HEK293T (cell line): Measurements from ENCODE around the gene NTN1.

ENCODE experiments used
- CTCF ChIA-PET: fragments of 350-600 bp; formaldehyde crosslinking; extraction: SDS; loops from one replicate; lab custom pipeline; 2021; ENCODE audit warnings: antibody characterized with exemption, inconsistent platforms; lab: Yijun Ruan, JAX
- POLR2A ChIA-PET: fragments of 350-600 bp; formaldehyde crosslinking; extraction: SDS; loops from one replicate; lab custom pipeline; 2020; ENCODE audit warnings: antibody characterized with exemption, inconsistent platforms; lab: Yijun Ruan, JAX
- DNase-seq: peaks from one replicate; pipeline ENCODE4 v3.0.0; 2012; ENCODE audit warnings: mixed read lengths; ENCODE audit errors: extremely low spot score
- ARNT ChIP-seq: fragments of 450-650 bp; IDR thresholded peaks from 2 replicates; pipeline ENCODE4 v1.6.1; 2017; ENCODE audit warnings: mild to moderate bottlenecking
- BHLHE40 ChIP-seq: fragments of 450-650 bp; IDR thresholded peaks from 2 replicates; pipeline ENCODE4 v1.6.1; 2016; ENCODE audit warnings: mild to moderate bottlenecking, moderate library complexity, borderline replicate concordance
- CTBP1 ChIP-seq: fragments of 450-650 bp; IDR thresholded peaks from 2 replicates; pipeline ENCODE4 v1.6.1; 2016; ENCODE audit warnings: borderline replicate concordance
- ELF4 ChIP-seq: fragments of 450-650 bp; IDR thresholded peaks from 2 replicates; pipeline ENCODE4 v1.6.1; 2017; ENCODE audit warnings: antibody characterized with exemption
- FOXA1 ChIP-seq: fragments of 450-650 bp; IDR thresholded peaks from 2 replicates; pipeline ENCODE4 v1.6.1; 2016; ENCODE audit warnings: mild to moderate bottlenecking
- FOXK2 ChIP-seq: fragments of 450-650 bp; IDR thresholded peaks from 2 replicates; pipeline ENCODE4 v1.6.1; 2016; ENCODE audit warnings: mild to moderate bottlenecking
- FOXM1 ChIP-seq: fragments of 450-650 bp; IDR thresholded peaks from 2 replicates; pipeline ENCODE4 v1.6.1; 2017; ENCODE audit warnings: mild to moderate bottlenecking, borderline replicate concordance
- HDGF ChIP-seq: fragments of 450-650 bp; IDR thresholded peaks from 2 replicates; pipeline ENCODE4 v1.6.1; 2017; ENCODE audit warnings: antibody characterized with exemption, borderline replicate concordance
- L3MBTL2 ChIP-seq: fragments of 450-650 bp; conservative IDR thresholded peaks from 2 replicates; pipeline ENCODE4 v1.6.1; 2016; ENCODE audit warnings: mild to moderate bottlenecking
- LEF1 ChIP-seq: fragments of 450-650 bp; IDR thresholded peaks from 2 replicates; pipeline ENCODE4 v1.6.1; 2017; ENCODE audit warnings: mild to moderate bottlenecking, borderline replicate concordance
- NFRKB ChIP-seq: fragments of 450-650 bp; IDR thresholded peaks from 2 replicates; pipeline ENCODE4 v1.6.1; 2016; ENCODE audit warnings: mild to moderate bottlenecking, moderate library complexity
- PKNOX1 ChIP-seq: fragments of 450-650 bp; IDR thresholded peaks from 2 replicates; pipeline ENCODE4 v1.6.1; 2016
- SP1 ChIP-seq: fragments of 450-650 bp; IDR thresholded peaks from 2 replicates; pipeline ENCODE4 v1.6.1; 2017
- SUZ12 ChIP-seq: fragments of 450-650 bp; IDR thresholded peaks from 2 replicates; pipeline ENCODE4 v1.6.1; 2016; ENCODE audit warnings: mild to moderate bottlenecking
- TARDBP ChIP-seq: fragments of 450-650 bp; IDR thresholded peaks from 2 replicates; pipeline ENCODE4 v1.6.1; 2016
- ZNF384 ChIP-seq: fragments of 450-650 bp; IDR thresholded peaks from 2 replicates; pipeline ENCODE4 v1.6.1; 2016

NTN1 gene

GRCh38 chr17:9179602-9180001, 158.3 kb downstream of the NTN1 start:
- POLR2A ChIA-PET, result no interaction called here
- CTCF ChIA-PET, result no interaction called here
- TF ChIP-seq HDGF, result no peak
- TF ChIP-seq PKNOX1, result no peak
- TF ChIP-seq FOXM1, result no peak
- TF ChIP-seq LEF1, result no peak
- no peak for TF ChIP-seq FOXK2
- no peak for TF ChIP-seq BHLHE40
- TF ChIP-seq SUZ12, result no peak
- no peak for TF ChIP-seq CTBP1
- TF ChIP-seq ARNT, result no peak
- no peak for TF ChIP-seq TARDBP
- TF ChIP-seq SP1, result no peak
- TF ChIP-seq FOXA1, result no peak
- no peak for TF ChIP-seq ZNF384
- no peak for TF ChIP-seq ELF4
- TF ChIP-seq NFRKB, result no peak
- TF ChIP-seq L3MBTL2, result no peak
- no peak for DNase-seq

DNA sequence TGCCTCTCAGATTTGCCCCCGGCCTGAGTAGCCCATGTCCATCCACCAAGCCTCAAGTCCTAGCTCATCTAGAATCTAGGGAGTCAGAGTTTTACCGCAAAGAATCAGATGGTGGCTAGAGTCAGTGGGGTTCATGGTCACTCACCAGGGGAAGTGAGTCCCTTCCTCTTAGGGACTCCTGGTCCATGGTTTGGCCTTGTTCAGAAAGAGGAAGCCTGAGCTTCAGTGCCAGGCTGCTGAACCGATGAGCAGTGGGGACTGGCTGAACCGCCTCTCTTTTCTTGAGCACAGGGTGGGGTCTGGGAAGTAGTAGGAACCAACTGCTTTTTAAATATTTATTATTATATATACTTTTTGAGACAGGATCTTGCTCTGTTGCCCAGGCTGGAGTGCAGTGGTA, 160.3 kb downstream of the NTN1 start:
- POLR2A ChIA-PET, result no interaction called here
- CTCF ChIA-PET, result no interaction called here
- TF ChIP-seq ELF4, result no peak
- TF ChIP-seq SP1, result no peak
- TF ChIP-seq CTBP1, result no peak
- TF ChIP-seq L3MBTL2, result no peak
- no peak for TF ChIP-seq ARNT
- TF ChIP-seq FOXM1, result no peak
- TF ChIP-seq SUZ12, result no peak
- no peak for TF ChIP-seq ZNF384
- no peak for TF ChIP-seq FOXA1
- no peak for TF ChIP-seq BHLHE40
- TF ChIP-seq TARDBP, result no peak
- TF ChIP-seq FOXK2, result no peak
- DNase-seq, result no peak

DNA sequence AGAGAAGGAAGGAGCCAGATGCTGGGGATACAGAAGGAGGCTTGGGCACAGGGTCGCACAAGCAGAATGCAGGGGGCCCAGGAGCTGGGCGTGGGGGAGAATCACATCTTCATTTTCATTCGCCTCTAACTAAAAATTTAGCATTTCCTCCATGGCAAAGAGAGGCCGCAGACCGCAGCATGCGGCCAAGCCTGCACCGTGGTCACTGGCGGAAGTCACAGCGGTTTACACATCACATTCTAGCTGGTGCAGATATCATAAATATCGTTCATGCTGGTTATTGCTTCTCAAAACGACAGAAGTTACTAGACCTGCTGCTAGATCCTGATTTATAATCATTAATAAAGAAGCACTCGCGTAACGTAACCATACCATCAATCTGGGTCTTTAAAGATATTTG, 162.0 kb downstream of the NTN1 start:
- no peak for TF ChIP-seq ELF4
- TF ChIP-seq FOXM1, result no peak
- no peak for TF ChIP-seq FOXA1
- no peak for TF ChIP-seq ARNT
- no peak for TF ChIP-seq HDGF
- no peak for TF ChIP-seq LEF1
- no peak for TF ChIP-seq TARDBP
- no peak for TF ChIP-seq SP1
- TF ChIP-seq BHLHE40, result no peak
- TF ChIP-seq CTBP1, result no peak
- TF ChIP-seq ZNF384, result no peak
- CTCF ChIA-PET, result no interaction called here
- POLR2A ChIA-PET, result no interaction called here
- no peak for DNase-seq

GRCh38 chr17:9185142-9185541, 163.8 kb downstream of the NTN1 start:
- TF ChIP-seq L3MBTL2, result no peak
- no peak for TF ChIP-seq BHLHE40
- no peak for TF ChIP-seq ELF4
- TF ChIP-seq PKNOX1, result no peak
- no peak for TF ChIP-seq FOXM1
- TF ChIP-seq TARDBP, result no peak
- TF ChIP-seq SUZ12, result no peak
- no peak for TF ChIP-seq LEF1
- TF ChIP-seq FOXK2, result no peak
- no peak for TF ChIP-seq CTBP1
- no peak for TF ChIP-seq ZNF384
- no peak for TF ChIP-seq NFRKB
- no peak for TF ChIP-seq HDGF
- no peak for TF ChIP-seq ARNT
- no peak for TF ChIP-seq FOXA1
- TF ChIP-seq SP1, result no peak
- DNase-seq, result no peak
- ChIA-PET POLR2A (no interaction called here), CTCF (interaction anchor here (0.5 kb wide), 1 partner anchor 26 kb away, joined by 4 read pairs; no protein-coding TSS in a partner anchor)

- CTCF ChIA-PET, result no interaction called here
- TF ChIP-seq ZNF384 (no peak), FOXK2 (no peak), ARNT (no peak), HDGF (no peak), BHLHE40 (no peak), CTBP1 (no peak), NFRKB (no peak), PKNOX1 (no peak), ELF4 (no peak), FOXM1 (no peak), L3MBTL2 (no peak), FOXA1 (no peak), TARDBP (no peak), LEF1 (no peak), SP1 (no peak), SUZ12 (no peak)
- no peak for DNase-seq
- POLR2A ChIA-PET, result no interaction called here
Observed at GRCh38 chr17:9185688-9186284, 164.5 kb downstream of the NTN1 start.

DNA sequence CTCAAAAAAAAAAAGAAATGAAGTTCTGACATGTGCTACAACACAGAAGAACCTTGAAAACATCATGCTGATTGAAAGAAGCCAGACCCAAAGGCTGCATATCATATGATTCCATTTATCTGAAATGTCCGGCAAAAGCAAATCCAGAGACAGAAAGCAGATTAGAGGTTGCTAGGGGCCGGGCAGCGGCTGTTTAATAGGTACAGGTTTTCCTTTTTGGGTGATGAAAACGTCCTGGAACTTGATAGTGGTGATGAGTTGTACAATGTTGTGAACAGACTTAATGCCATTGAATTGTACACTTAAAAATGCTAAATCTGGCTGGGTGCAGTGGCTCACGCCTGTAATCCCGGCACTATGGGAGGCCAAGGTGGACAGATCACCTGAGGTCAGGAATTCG, 166.5 kb downstream of the NTN1 start:
- TF ChIP-seq SUZ12, result no peak
- TF ChIP-seq ELF4, result no peak
- no peak for TF ChIP-seq PKNOX1
- TF ChIP-seq FOXA1, result no peak
- TF ChIP-seq NFRKB, result no peak
- no peak for TF ChIP-seq SP1
- no peak for TF ChIP-seq FOXM1
- no peak for TF ChIP-seq ZNF384
- POLR2A ChIA-PET, result no interaction called here
- CTCF ChIA-PET, result interaction anchor here (0.6 to 0.7 kb wide), 2 partner anchors 130 to 194 kb away, joined by 5 to 7 read pairs; no protein-coding TSS in a partner anchor
- DNase-seq, result no peak
